Ovary (tissue), 9 donors: ENCODE data around the gene FHAD1. TPM values are rescaled to one million over a fixed set of nuclear protein-coding genes. Genes with fewer than 3 reads are reported as not detected.
A peak's percentile ranks its signal among the peaks of the same experiment; 100 is the strongest.

Source experiments
- DNase-seq, 5 donors: peaks; one replicate each; pipeline ENCODE4 v3.0.0-alpha.2; 2019 to 2020
- H3K27ac ChIP-seq, 2 donors: fragments of 200-600 bp; one replicate each; pipeline versions ENCODE4 v1.5.1 to v1.8.0; 2019 to 2022
- H3K27me3 ChIP-seq: fragments of 200-600 bp; one replicate; pipeline ENCODE4 v1.8.0; 2022
- H3K36me3 ChIP-seq: fragments of 200-600 bp; sonication (generic); one replicate; pipeline ENCODE4 v1.5.1; 2019
- H3K4me1 ChIP-seq: one replicate; pipeline ENCODE4 v1.8.1; 2013; ENCODE audit warnings: mild to moderate bottlenecking, moderate library complexity; ENCODE audit not compliant: insufficient read depth
- H3K4me3 ChIP-seq: fragments of 200-600 bp; sonication (generic); one replicate; pipeline ENCODE4 v1.5.1; 2017
- H3K9me3 ChIP-seq, 2 donors: fragments of 200-600 bp in 1 of 2; sonication (generic) in 1 of 2; one replicate each; pipeline versions ENCODE4 v1.5.1 to v1.8.1; 2013 to 2019; ENCODE audit warnings: mild to moderate bottlenecking in 1 of 2, moderate library complexity in 1 of 2
- EP300 ChIP-seq: sonication (generic); formaldehyde crosslinking; IDR thresholded peaks from one replicate; pipeline ENCODE4 v1.6.1; 2017; ENCODE audit warnings: antibody characterized with exemption
- POLR2A ChIP-seq: fragments of 450-650 bp; IDR thresholded peaks from one replicate; pipeline ENCODE4 v1.6.1; 2017; ENCODE audit warnings: antibody characterized with exemption, mild to moderate bottlenecking, moderate library complexity
- WGBS, 3 donors: extraction: QIAGEN DNeasy Blood & Tissue Kit in 1 of 3; methylation state at CpG; one replicate each; pipeline versions ENCODE4 v1.1.5 to v1.1.7; 2013 to 2017; 5-methylcytosine and 5-hydroxymethylcytosine counted together
- intact Hi-C, 4 donors: fragments of 100-400 bp; cut with DNase I; formaldehyde crosslinking; loops; one replicate each; pipeline versions ENCODE4 v1.11.0 to v1.15.1; 2022 to 2023
- polyA plus RNA-seq, 2 donors: library from polyadenylated mRNA; stranded (reverse); fragments of 200-250 nt in 1 of 2; fragments of 350-450 nt in 1 of 2; fragmentation: Illumina TruSeq in 1 of 2; extraction: RNeasy Lipid Tissue Mini Kit (QIAGEN cat#74804) in 1 of 2; gene quantifications; one replicate each; pipeline ENCODE4 v1.2.3, GENCODE V29; 2013 to 2014
- total RNA-seq, 7 donors: library from RNA; depleted of rRNA in 2 of 7; stranded (reverse); fragments of >200 nt in 2 of 7; fragmentation: NEBNext Ultra II Directional in 3 of 7; extraction: Animal tissue kit (Norgen Biotek cat#: 25700) in 3 of 7; gene quantifications; one replicate each; pipeline versions ENCODE4 v1.1.0 to v1.2.4, GENCODE V29; 2016 to 2023
- TF ChIP-seq, protein P1 (sequence below), 3 donors: fragments of 450-650 bp in 2 of 3; fragments of 200-600 bp in 1 of 3; IDR thresholded peaks; one replicate each; pipeline versions ENCODE4 v1.5.1 to v1.8.0; 2016 to 2022; ENCODE audit warnings: antibody characterized with exemption in 3 of 3, mild to moderate bottlenecking in 1 of 3
- donor health status: DM: no; HTN: no; CAD: no; lungs with moderate emphysema.
- donor health status: DM: no; HTN: no; CAD: no.
- donor health status: Bipolar disorder and iron deficiency.
- donor health status: DM: yes; HTN: yes; CAD: no.
- donor health status: DM: no; HTN: no; CAD: no.
- donor health status: DM: yes; HTN: yes; CAD: no.

FHAD1 gene
- total and polyA plus RNA-seq, 9 donors = 0.40 to 23.0 (median 1.4) TPM

DNA sequence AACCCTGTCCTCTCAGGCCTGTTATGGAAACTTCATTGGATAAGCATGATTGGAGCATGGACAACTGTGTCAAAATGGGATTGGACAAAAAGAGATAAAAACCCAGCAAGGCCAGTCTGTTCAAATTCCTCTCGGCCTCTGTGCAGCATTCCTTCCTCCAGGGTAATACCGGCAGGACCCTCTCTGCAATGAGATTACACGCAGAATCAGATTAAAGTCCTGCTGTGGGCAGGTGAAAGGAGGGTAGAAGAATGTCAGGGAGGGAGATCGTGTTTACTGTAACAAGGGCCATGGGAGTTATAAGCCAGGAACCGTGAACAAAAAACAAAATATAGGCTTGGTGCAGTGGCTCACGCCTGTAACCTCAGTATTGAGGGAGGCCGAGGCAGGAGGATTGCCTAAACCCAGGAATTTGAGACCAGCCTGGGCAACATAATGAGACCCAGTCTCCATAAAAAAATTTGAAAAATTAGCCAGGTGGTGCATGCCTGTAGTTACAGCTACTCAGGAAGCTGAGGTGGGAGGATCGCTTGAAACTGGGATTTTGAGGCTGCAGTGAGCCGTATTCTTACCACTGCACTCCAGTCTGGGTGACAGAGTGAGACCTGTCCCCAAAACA lies 157.0 kb downstream of the FHAD1 start:
- Histone ChIP-seq H3K4me1 (peaks cover 1% of the 10 kb centered on the region), H3K36me3 (no peaks in the 10 kb centered on the region), H3K9me3 (peaks cover 0 to 3% of the 10 kb centered on the region in 2 donors), H3K27me3 (no peaks in the 10 kb centered on the region), H3K27ac (no peak overlapping the region), H3K4me3 (no peak overlapping the region)
- TF ChIP-seq, protein P1, sequence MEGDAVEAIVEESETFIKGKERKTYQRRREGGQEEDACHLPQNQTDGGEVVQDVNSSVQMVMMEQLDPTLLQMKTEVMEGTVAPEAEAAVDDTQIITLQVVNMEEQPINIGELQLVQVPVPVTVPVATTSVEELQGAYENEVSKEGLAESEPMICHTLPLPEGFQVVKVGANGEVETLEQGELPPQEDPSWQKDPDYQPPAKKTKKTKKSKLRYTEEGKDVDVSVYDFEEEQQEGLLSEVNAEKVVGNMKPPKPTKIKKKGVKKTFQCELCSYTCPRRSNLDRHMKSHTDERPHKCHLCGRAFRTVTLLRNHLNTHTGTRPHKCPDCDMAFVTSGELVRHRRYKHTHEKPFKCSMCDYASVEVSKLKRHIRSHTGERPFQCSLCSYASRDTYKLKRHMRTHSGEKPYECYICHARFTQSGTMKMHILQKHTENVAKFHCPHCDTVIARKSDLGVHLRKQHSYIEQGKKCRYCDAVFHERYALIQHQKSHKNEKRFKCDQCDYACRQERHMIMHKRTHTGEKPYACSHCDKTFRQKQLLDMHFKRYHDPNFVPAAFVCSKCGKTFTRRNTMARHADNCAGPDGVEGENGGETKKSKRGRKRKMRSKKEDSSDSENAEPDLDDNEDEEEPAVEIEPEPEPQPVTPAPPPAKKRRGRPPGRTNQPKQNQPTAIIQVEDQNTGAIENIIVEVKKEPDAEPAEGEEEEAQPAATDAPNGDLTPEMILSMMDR (IDR thresholded peaks at IDR 0.05) = no peak
- TF ChIP-seq POLR2A = no peak
- no peak for TF ChIP-seq EP300
- WGBS, 3 donors = 86 to 91% (median 89%) methylated on average over 9 of the region's 9 CpGs
- no peak for DNase-seq
- intact Hi-C loops = no loop called here

DNA sequence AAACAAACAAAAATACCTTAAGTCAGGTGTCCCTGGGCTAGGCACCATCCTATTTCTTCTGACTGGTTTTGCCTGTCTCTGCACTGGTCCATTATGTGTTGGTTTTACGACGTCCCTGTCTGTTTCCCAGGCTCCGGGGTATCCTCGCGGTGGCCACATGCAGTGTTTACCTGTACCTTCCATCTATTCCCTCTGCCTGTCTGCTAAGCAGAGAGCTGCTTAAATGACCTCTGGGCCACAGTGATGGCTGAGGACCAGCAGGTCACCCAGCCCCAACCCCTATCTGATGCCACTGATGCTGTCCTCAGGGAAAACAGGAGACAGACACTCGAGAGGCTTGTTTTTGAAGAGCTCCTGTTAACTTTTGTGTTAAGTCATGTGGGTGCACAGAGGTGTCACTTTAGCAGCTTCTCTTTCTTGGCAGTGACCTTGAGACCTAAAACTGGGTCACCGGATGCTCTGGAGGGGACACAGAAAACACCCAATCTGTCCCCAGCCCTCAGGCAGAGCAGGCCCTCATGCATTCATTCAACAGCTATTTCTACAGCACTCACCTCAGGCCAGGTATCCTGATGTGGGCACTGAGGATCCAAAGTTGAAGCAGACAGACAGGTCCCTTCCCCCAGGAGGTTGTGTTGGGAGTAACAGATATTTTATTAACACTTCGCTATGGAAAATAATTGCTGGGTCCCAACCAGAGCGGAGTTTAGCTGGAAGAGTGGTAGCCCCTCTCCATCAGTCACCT lies 158.3 kb downstream of the FHAD1 start:
- no peak for TF ChIP-seq EP300
- TF ChIP-seq, protein P1 (IDR thresholded peaks at IDR 0.05) = no peak
- no peak for TF ChIP-seq POLR2A

DNA sequence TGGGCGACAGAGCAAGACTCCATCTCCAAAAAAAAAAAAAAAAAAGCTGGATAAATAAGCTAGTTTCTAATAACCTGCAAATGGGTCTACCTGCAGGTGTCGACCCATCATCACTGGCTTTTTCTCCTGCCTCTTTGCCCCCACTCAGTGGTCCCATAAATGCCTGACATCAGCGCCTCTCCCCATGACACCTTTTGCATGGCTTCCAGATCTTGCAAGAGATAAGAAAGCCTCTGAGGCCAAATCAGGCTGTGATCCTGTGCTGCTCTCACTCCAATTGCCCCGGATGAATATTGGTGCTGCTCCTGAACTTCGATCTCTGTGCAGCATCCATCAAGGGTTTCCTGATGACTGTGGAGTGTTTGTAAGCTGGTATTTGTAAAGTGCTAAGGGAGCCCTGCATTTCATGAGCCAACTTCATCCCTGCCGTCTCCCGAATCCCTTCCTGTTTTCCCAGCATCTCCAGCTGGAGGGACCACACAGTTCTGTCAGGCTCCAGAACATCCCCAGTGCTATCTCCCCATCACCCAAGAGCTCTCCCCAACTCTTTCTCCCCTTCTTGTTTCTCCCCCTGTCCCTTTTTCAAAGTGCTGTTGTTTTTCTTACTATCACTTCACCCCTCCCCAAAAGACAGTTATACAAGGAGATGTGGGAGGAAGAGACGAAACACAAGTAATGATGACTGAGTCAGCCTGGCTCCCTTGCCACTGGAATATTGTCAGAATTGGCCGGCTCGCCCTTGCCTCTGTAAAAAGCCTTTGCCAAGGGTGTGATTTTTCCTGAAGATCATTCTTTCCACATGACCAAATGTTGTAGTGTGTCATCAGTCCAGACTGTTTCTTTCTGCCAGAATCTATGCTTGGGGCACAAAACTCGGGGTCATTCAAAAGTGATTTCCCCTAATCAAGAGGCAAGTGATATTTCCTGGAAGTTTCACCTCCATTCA lies 159.9 kb downstream of the FHAD1 start:
- H3K36me3 ChIP-seq = no peaks in the 10 kb centered on the region
- no peak overlapping the region for H3K27ac ChIP-seq
- intact Hi-C loops = no loop called here
- TF ChIP-seq, protein P1 (IDR thresholded peaks at IDR 0.05) = no peak
- TF ChIP-seq POLR2A (no peak), EP300 (no peak)
- H3K4me1 ChIP-seq = peaks cover 8% of the 10 kb centered on the region
- H3K4me3 ChIP-seq = no peak overlapping the region
- no peaks in the 10 kb centered on the region for H3K9me3 ChIP-seq
- no peaks in the 10 kb centered on the region for H3K27me3 ChIP-seq
- WGBS, 3 donors = 32 to 37% (median 37%) methylated on average over 11 of the region's 11 CpGs
- peak in 1 of 5 donors; percentile 71 for DNase-seq

More for the DNA sequence above, 158.3 kb downstream of the FHAD1 start:
- DNase-seq = no peak
- no peaks in the 10 kb centered on the region for H3K36me3 ChIP-seq
- H3K4me1 ChIP-seq = peaks cover 2% of the 10 kb centered on the region
- WGBS, 3 donors = 89 to 94% (median 91%) methylated on average over 9 of the region's 9 CpGs
- no peak overlapping the region for H3K27ac ChIP-seq
- H3K4me3 ChIP-seq = no peak overlapping the region
- intact Hi-C loops = no loop called here
- no peaks in the 10 kb centered on the region for H3K9me3 ChIP-seq
- no peaks in the 10 kb centered on the region for H3K27me3 ChIP-seq

DNA sequence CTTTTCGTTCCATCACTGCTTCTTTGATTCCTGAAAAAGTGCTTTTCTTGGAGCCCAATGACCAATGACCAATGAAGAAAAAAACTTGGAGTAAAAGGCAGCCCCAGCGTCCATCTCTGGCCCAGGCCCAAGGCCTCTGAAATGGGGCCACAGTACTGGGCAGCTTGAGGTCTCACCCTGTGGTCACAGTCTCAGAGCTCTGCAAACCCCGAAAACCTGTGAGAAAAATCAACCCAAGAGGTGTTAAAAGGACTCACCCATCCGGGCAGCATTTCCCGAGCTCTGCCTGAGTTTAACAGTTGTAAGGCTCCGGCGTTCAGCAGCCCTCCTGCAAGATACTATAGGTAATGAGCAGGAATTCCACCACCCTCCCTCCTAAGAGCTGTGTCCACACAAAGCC lies 160.6 kb downstream of the FHAD1 start:
- no peaks in the 10 kb centered on the region for H3K9me3 ChIP-seq
- no peaks in the 10 kb centered on the region for H3K27me3 ChIP-seq
- no peaks in the 10 kb centered on the region for H3K36me3 ChIP-seq
- intact Hi-C loops = no loop called here
- H3K4me1 ChIP-seq = peaks cover 10% of the 10 kb centered on the region
- TF ChIP-seq POLR2A (no peak), EP300 (no peak)
- TF ChIP-seq, protein P1 (IDR thresholded peaks at IDR 0.05) = no peak
- no peak overlapping the region for H3K27ac ChIP-seq
- WGBS, 3 donors = 69 to 79% (median 69%) methylated on average over 7 of the region's 7 CpGs
- DNase-seq = no peak
- no peak overlapping the region for H3K4me3 ChIP-seq
